ENCODE data around the gene ZWILCH.
"Not testable (repeated sequence)": the region's sequence is repeated elsewhere in the genome, so short reads cannot be mapped to it uniquely, and the experiment has no call there.

Gene ZWILCH

GRCh38 chr15:66486887-66487286 lies 18.2 kb upstream of the ZWILCH start:
- Histone ChIP-seq H3K9me3 (ENCODE audit: control insufficient read depth, insufficient read depth, low read length) (no peaks in the 10 kb centered on the region), H3K4me3 (ENCODE audit: low read length) (no peak overlapping the region), H3K27me3 (ENCODE audit: control insufficient read depth, insufficient read depth, low read length) (no peaks in the 10 kb centered on the region), H3K4me1 (ENCODE audit: control insufficient read depth, insufficient read depth, low read length) (no peaks in the 10 kb centered on the region), H3K36me3 (ENCODE audit: control insufficient read depth, insufficient read depth, low read length) (peaks cover 28% of the 10 kb centered on the region), H3K27ac (ENCODE audit: low read length) (no peak overlapping the region)
- WGBS (ENCODE audit: insufficient coverage, insufficient read length) = no CpG with 5 or more reads among the region's 3 CpGs
- no peak for DNase-seq (ENCODE audit: low read depth, low spot score)

DNA sequence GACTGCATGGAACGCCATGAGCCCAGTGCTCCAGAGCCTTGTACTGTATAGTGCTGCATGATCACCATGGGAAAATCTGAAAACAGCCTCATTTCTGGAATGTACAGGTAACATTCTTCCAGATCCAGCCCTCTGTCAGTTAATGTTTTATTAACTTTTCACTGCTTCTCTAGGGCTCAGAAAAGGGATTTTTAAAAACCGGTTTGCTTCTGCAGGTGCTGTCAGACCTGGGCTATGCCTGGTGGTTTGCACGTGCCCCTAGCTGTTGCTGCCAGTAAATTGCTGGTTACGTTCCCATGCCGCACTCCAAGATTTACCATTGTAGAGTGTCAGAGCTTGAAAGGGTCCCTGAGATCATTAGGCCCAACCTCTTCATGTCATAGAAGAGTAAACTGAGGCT lies 16.6 kb upstream of the ZWILCH start:
- H3K4me1 ChIP-seq (ENCODE audit: control insufficient read depth, insufficient read depth, low read length) = no peaks in the 10 kb centered on the region
- no peak overlapping the region for H3K4me3 ChIP-seq (ENCODE audit: low read length)
- no peaks in the 10 kb centered on the region for H3K9me3 ChIP-seq (ENCODE audit: control insufficient read depth, insufficient read depth, low read length)
- no peaks in the 10 kb centered on the region for H3K27me3 ChIP-seq (ENCODE audit: control insufficient read depth, insufficient read depth, low read length)
- DNase-seq (ENCODE audit: low read depth, low spot score) = no peak
- H3K27ac ChIP-seq (ENCODE audit: low read length) = no peak overlapping the region
- peaks cover 25% of the 10 kb centered on the region; the same call in 1 of the 2 replicates for H3K36me3 ChIP-seq (ENCODE audit: control insufficient read depth, insufficient read depth, low read length)
- whole genome bisulfite sequencing (ENCODE audit: insufficient coverage, insufficient read length) = no CpG with 5 or more reads among the region's 5 CpGs

DNA sequence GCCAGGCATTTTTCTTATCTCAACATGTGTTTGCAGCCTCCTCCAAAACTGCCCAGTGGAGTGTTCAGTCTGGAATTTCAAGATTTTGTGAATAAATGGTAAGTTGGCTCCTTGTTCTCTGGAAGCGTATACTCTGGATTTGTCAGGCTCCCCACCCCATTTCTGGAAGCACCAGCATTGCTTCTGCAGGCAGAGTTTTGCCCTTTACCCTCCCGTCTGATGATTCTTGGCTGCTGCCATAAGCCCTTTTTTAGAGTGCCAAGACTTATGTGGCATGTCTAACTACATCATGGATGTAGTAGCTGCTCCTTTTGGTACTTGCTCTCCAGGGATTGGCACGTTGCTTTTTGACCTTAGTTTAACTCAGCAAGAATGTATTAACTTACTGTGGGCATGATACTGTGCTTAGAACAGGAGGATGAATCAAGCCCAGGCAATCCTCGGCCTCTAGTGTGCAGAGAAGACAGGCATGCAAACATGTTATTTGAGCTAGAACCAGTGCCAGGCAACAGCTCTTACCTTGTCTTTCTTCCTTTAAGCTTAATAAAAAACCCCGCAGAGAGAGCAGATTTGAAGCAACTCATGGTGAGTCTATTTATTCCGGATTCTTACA lies 15.8 kb upstream of the ZWILCH start:
- Histone ChIP-seq H3K4me1 (ENCODE audit: control insufficient read depth, insufficient read depth, low read length) (no peaks in the 10 kb centered on the region), H3K9me3 (ENCODE audit: control insufficient read depth, insufficient read depth, low read length) (no peaks in the 10 kb centered on the region), H3K36me3 (ENCODE audit: control insufficient read depth, insufficient read depth, low read length) (peaks cover 25% of the 10 kb centered on the region; the same call in 1 of the 2 replicates), H3K27me3 (ENCODE audit: control insufficient read depth, insufficient read depth, low read length) (no peaks in the 10 kb centered on the region), H3K27ac (ENCODE audit: low read length) (no peak overlapping the region), H3K4me3 (ENCODE audit: low read length) (no peak overlapping the region)
- DNase-seq (ENCODE audit: low read depth, low spot score) = no peak
- WGBS (ENCODE audit: insufficient coverage, insufficient read length) = no CpG with 5 or more reads among the region's 6 CpGs

GRCh38 chr15:66491846-66492245 lies 13.3 kb upstream of the ZWILCH start:
- Histone ChIP-seq H3K4me3 (ENCODE audit: low read length) (no peak overlapping the region), H3K36me3 (ENCODE audit: control insufficient read depth, insufficient read depth, low read length) (peaks cover 25% of the 10 kb centered on the region; the same call in 1 of the 2 replicates), H3K9me3 (ENCODE audit: control insufficient read depth, insufficient read depth, low read length) (no peaks in the 10 kb centered on the region), H3K27ac (ENCODE audit: low read length) (no peak overlapping the region), H3K4me1 (ENCODE audit: control insufficient read depth, insufficient read depth, low read length) (no peaks in the 10 kb centered on the region), H3K27me3 (ENCODE audit: control insufficient read depth, insufficient read depth, low read length) (no peaks in the 10 kb centered on the region)
- DNase-seq (ENCODE audit: low read depth, low spot score) = no peak
- no CpG with 5 or more reads among the region's 3 CpGs for WGBS (ENCODE audit: insufficient coverage, insufficient read length)

- H3K27ac ChIP-seq (ENCODE audit: low read length) = no peak overlapping the region
- H3K36me3 ChIP-seq (ENCODE audit: control insufficient read depth, insufficient read depth, low read length) = peaks cover 20% of the 10 kb centered on the region; the same call in 1 of the 2 replicates
- no peaks in the 10 kb centered on the region for H3K27me3 ChIP-seq (ENCODE audit: control insufficient read depth, insufficient read depth, low read length)
- no peak for DNase-seq (ENCODE audit: low read depth, low spot score)
- no peaks in the 10 kb centered on the region for H3K9me3 ChIP-seq (ENCODE audit: control insufficient read depth, insufficient read depth, low read length)
- WGBS (ENCODE audit: insufficient coverage, insufficient read length) = no CpG with 5 or more reads among the region's 2 CpGs
- H3K4me3 ChIP-seq (ENCODE audit: low read length) = no peak overlapping the region
- H3K4me1 ChIP-seq (ENCODE audit: control insufficient read depth, insufficient read depth, low read length) = no peaks in the 10 kb centered on the region
Measured at GRCh38 chr15:66494262-66494661, 10.9 kb upstream of the ZWILCH start.

DNA sequence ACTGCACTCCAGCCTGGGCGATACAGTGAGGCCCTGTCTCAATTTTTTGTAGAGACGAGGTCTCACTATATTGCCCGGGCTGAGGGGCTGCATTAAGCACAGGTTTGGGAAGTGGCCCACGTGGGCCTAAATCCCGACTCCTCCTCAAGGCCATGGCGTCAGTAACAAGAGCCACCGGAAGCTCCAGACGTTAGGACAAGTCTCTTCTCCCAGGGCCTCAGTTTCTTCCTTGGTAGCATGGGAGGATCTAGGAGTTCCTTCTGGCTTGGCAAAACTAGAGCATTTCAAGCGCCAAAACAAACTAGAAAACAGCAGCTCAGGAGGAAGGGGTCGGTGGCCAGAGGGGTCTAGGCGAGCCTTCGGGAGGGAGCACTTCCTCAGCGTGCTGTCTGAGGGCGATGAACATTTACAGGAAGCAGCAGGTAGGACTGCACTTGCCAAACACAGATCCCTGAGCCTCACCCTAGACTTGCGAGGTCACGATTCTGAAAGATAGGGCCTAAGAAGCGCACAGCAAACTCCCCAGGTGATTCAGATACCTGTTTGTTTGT lies 8.1 kb upstream of the ZWILCH start:
- H3K27me3 ChIP-seq (ENCODE audit: control insufficient read depth, insufficient read depth, low read length) = no peaks in the 10 kb centered on the region
- H3K27ac ChIP-seq (ENCODE audit: low read length) = no peak overlapping the region
- no CpG with 5 or more reads among the region's 17 CpGs for WGBS (ENCODE audit: insufficient coverage, insufficient read length)
- peaks cover 26% of the 10 kb centered on the region for H3K36me3 ChIP-seq (ENCODE audit: control insufficient read depth, insufficient read depth, low read length)
- H3K4me3 ChIP-seq (ENCODE audit: low read length) = peak overlapping the region; percentile 36; the same call in 1 of the 2 replicates
- DNase-seq (ENCODE audit: low read depth, low spot score) = no peak
- no peaks in the 10 kb centered on the region for H3K4me1 ChIP-seq (ENCODE audit: control insufficient read depth, insufficient read depth, low read length)
- H3K9me3 ChIP-seq (ENCODE audit: control insufficient read depth, insufficient read depth, low read length) = no peaks in the 10 kb centered on the region

- no peaks in the 10 kb centered on the region for H3K4me1 ChIP-seq (ENCODE audit: control insufficient read depth, insufficient read depth, low read length)
- peaks cover 29% of the 10 kb centered on the region for H3K36me3 ChIP-seq (ENCODE audit: control insufficient read depth, insufficient read depth, low read length)
- DNase-seq (ENCODE audit: low read depth, low spot score) = peak; percentile 92
- WGBS (ENCODE audit: insufficient coverage, insufficient read length) = no CpG with 5 or more reads among the region's 43 CpGs
- peak within 1 kb of the TSS; percentile 36; the same call in 1 of the 2 replicates for H3K4me3 ChIP-seq (ENCODE audit: low read length)
- no peaks in the 10 kb centered on the region for H3K27me3 ChIP-seq (ENCODE audit: control insufficient read depth, insufficient read depth, low read length)
- no peaks in the 10 kb centered on the region for H3K9me3 ChIP-seq (ENCODE audit: control insufficient read depth, insufficient read depth, low read length)
- no peak within 1 kb of the TSS for H3K27ac ChIP-seq (ENCODE audit: low read length)
Measured at GRCh38 chr15:66497502-66498455, 7.3 kb upstream of the ZWILCH start, which contains the start of gene SNAPC5. Gene SNAPC5 (minus strand): TSS chr15:66497762. CDS start chr15:66497731, 31 bp downstream.

DNA sequence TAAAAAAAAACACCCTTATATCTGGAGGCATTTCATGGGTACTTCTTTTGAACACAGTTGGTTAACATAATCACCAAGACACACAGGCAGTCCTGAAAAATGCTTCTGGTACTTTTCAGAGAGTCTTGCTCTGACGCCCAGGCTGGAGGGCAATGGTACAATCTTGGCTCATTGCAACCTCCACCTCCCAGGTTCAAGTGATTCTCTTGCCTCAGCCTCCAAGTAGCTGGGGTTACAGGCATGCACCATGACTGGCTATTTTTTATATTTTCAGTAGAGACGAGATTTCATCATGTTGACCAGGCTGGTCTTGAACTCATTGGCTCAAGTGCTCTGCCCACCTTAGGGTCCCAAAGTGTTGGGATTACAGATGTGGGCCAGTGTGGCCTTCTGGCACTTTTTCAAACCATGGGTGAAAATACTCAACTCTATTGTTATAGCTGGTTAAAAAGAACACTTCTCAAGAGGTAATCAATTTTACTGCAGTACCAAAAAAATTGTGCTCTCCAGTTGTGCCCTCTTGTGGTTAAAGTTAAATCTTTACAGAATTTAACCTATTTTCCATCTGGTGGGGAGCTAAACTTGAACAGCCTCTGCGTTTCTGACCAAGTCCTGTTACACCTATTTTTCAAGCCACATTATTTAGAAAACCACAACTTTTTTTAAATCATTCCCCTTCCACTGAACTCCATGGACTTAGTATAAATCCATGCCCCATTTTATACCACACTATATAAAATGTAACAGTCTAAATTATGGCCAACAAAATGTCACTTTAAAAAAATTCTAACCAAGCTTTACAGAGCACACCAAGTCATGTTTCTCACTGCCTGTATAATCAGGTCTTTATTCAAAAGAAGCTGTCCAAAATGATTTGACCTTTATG lies 6.4 kb upstream of the ZWILCH start:
- Histone ChIP-seq H3K9me3 (ENCODE audit: control insufficient read depth, insufficient read depth, low read length) (no peaks in the 10 kb centered on the region), H3K27me3 (ENCODE audit: control insufficient read depth, insufficient read depth, low read length) (no peaks in the 10 kb centered on the region), H3K36me3 (ENCODE audit: control insufficient read depth, insufficient read depth, low read length) (peaks cover 35% of the 10 kb centered on the region), H3K27ac (ENCODE audit: low read length) (no peak overlapping the region), H3K4me1 (ENCODE audit: control insufficient read depth, insufficient read depth, low read length) (no peaks in the 10 kb centered on the region), H3K4me3 (ENCODE audit: low read length) (no peak overlapping the region)
- WGBS (ENCODE audit: insufficient coverage, insufficient read length) = no CpG with 5 or more reads among the region's 3 CpGs
- DNase-seq (ENCODE audit: low read depth, low spot score) = no peak

- not testable (repeated sequence) for H3K27ac ChIP-seq (ENCODE audit: low read length); H3K4me1 ChIP-seq (ENCODE audit: control insufficient read depth, insufficient read depth, low read length); H3K9me3 ChIP-seq (ENCODE audit: control insufficient read depth, insufficient read depth, low read length); H3K4me3 ChIP-seq (ENCODE audit: low read length); H3K27me3 ChIP-seq (ENCODE audit: control insufficient read depth, insufficient read depth, low read length); DNase-seq (ENCODE audit: low read depth, low spot score)
- no CpG with 5 or more reads among the region's 7 CpGs for WGBS (ENCODE audit: insufficient coverage, insufficient read length)
- H3K36me3 ChIP-seq (ENCODE audit: control insufficient read depth, insufficient read depth, low read length) = peaks cover 35% of the 10 kb centered on the region
Measured at GRCh38 chr15:66500346-66500745, 4.8 kb upstream of the ZWILCH start.

DNA sequence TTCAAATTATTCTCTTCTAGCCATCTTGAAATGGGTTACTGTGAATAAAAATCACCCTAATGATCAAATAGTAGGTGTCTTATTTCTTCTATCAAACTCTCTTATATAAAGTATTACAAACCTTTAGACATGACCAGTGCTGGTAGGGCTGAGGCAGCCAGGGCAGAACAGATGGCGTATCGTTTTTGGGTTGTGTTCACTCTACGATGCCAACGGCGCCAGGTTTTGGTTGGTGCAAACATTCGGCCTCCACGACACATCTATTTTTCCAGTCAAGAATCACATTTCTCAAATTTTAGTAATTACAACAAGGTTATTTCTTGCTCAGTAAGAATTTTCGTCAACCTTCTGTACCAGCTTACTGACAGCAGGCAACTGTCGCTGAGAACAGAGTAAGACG lies 2.6 kb upstream of the ZWILCH start:
- Histone ChIP-seq H3K27ac (ENCODE audit: low read length) (no peak overlapping the region), H3K36me3 (ENCODE audit: control insufficient read depth, insufficient read depth, low read length) (peaks cover 35% of the 10 kb centered on the region), H3K9me3 (ENCODE audit: control insufficient read depth, insufficient read depth, low read length) (no peaks in the 10 kb centered on the region), H3K27me3 (ENCODE audit: control insufficient read depth, insufficient read depth, low read length) (no peaks in the 10 kb centered on the region), H3K4me1 (ENCODE audit: control insufficient read depth, insufficient read depth, low read length) (no peaks in the 10 kb centered on the region), H3K4me3 (ENCODE audit: low read length) (no peak overlapping the region)
- no CpG with 5 or more reads among the region's 10 CpGs for WGBS (ENCODE audit: insufficient coverage, insufficient read length)
- DNase-seq (ENCODE audit: low read depth, low spot score) = no peak

Measured in iPS DF 6.9 (cell line).